ENCODE results near the gene PSMC1. TPM values are rescaled to one million over a fixed set of nuclear protein-coding genes. Genes with fewer than 3 reads are reported as not detected.

Gene PSMC1
- total and polyA plus RNA-seq, 2 experiments from 2014 or later: 132 to 179 TPM

DNA sequence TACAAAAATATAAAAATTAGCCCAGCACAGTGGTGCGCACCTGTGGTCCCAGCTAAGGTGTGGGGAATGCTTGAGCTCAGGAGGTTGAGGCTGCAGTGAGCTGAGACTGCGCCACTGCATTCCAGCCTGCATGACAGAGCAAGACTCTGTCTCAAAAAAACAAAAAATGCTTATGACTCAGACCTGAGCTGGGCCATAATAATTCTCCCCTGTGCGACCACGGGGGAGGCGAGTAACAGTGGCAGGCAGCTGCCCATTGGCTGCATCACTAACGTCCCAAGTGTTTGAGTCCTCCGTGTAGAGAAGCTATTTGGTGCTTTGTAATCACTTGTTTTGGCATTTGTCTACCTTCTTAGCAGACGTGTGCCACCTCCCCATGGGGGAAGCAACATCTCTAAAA lies 24.9 kb downstream of the PSMC1 start:
- peak; percentile 90 for DNase-seq
- peak overlapping the region; percentile 54 for H3K9ac ChIP-seq
- H3K4me1 ChIP-seq (ENCODE audit: insufficient read depth): peaks cover 17% of the 10 kb centered on the region
- H3K9me3 ChIP-seq (ENCODE audit: low read depth): no peaks in the 10 kb centered on the region
- H3K4me3 ChIP-seq: peak overlapping the region; percentile 45
- no peaks in the 10 kb centered on the region for H3K27me3 ChIP-seq (replicated peaks; ENCODE audit: insufficient read depth)
- H3K4me2 ChIP-seq (ENCODE audit: unreplicated experiment): peak overlapping the region; percentile 70
- peak overlapping the region; percentile 79 for H3K27ac ChIP-seq
- H3K79me2 ChIP-seq (ENCODE audit: insufficient read depth): no peaks in the 10 kb centered on the region
- H3K36me3 ChIP-seq (ENCODE audit: low read depth): 0 out of 2 replicates have a peak, but pooled peaks cover 6% of the 10 kb centered on the region
- H4K20me1 ChIP-seq (ENCODE audit: insufficient read depth): no peaks in the 10 kb centered on the region
- 8 to 11% methylated on average over 8 of the region's 8 CpGs for WGBS, 2 experiments (ENCODE audit: low coverage in 1 of 2, low lambda C conversion rate in 2 of 2, missing lambda C conversion rate in 2 of 2)
- TF ChIP-seq EZH2 (IDR thresholded peaks at IDR 0.05; ENCODE audit: insufficient read depth, poor library complexity, severe bottlenecking) (no peak), EZH2phosphoT487 (IDR thresholded peaks at IDR 0.05; ENCODE audit: insufficient read depth, low read depth) (no peak)
- no peaks in the 10 kb centered on the region for H3K9me2 ChIP-seq (ENCODE audit: insufficient read depth)
- in situ Hi-C loops (cut with MboI): no loop called here
- H2AFZ ChIP-seq: peak overlapping the region; percentile 27; the same call in 1 of the 2 replicates
- H3F3A ChIP-seq (ENCODE audit: insufficient read depth): peaks cover 12% of the 10 kb centered on the region

- peak; percentile 43 for DNase-seq
- peak overlapping the region; percentile 79 for H3K27ac ChIP-seq
- peak overlapping the region; percentile 45 for H3K4me3 ChIP-seq
Measured at GRCh38 chr14:90281756-90282155, 25.4 kb downstream of the PSMC1 start.

DNA sequence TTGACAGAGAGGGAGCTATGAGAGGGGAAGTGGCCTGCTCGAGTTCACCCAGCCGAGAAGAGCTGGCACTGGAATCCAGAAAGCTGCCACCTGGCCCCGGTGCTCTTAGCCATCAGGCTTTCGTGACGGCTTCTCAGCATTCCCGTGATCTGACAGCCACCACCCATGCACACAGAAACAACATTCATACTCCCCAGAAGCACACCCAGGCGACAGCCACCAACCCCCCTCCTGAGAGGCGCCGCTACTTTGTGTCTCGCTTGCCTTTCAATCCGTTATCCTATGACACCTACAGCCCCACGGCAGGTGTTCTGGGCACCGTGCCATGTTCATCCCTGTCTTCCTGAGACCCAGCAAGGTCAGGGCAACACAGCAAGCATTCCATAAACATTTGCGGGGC lies 31.4 kb downstream of the PSMC1 start:
- Histone ChIP-seq H3K9me3 (ENCODE audit: low read depth) (no peaks in the 10 kb centered on the region), H3K9ac (no peak overlapping the region), H3K4me3 (no peak overlapping the region), H4K20me1 (ENCODE audit: insufficient read depth) (no peaks in the 10 kb centered on the region), H3K4me2 (ENCODE audit: unreplicated experiment) (no peak overlapping the region), H3K79me2 (ENCODE audit: insufficient read depth) (no peaks in the 10 kb centered on the region), H3K27me3 (replicated peaks; ENCODE audit: insufficient read depth) (no peaks in the 10 kb centered on the region), H3K4me1 (ENCODE audit: insufficient read depth) (no peaks in the 10 kb centered on the region), H3K27ac (no peak overlapping the region), H2AFZ (no peak overlapping the region), H3F3A (ENCODE audit: insufficient read depth) (no peaks in the 10 kb centered on the region), H3K36me3 (ENCODE audit: low read depth) (peaks cover 10% of the 10 kb centered on the region; the same call in 1 of the 2 replicates), H3K9me2 (ENCODE audit: insufficient read depth) (no peaks in the 10 kb centered on the region)
- no peak for TF ChIP-seq EZH2 (IDR thresholded peaks at IDR 0.05; ENCODE audit: insufficient read depth, poor library complexity, severe bottlenecking)
- TF ChIP-seq EZH2phosphoT487 (IDR thresholded peaks at IDR 0.05; ENCODE audit: insufficient read depth, low read depth): no peak
- DNase-seq: no peak
- in situ Hi-C loops (cut with MboI): no loop called here
- 88 to 89% methylated on average over 14 of the region's 14 CpGs for WGBS, 2 experiments (ENCODE audit: low coverage in 1 of 2, low lambda C conversion rate in 2 of 2, missing lambda C conversion rate in 2 of 2)

More at GRCh38 chr14:90281756-90282155, 25.4 kb downstream of the PSMC1 start:
- H3K79me2 ChIP-seq (ENCODE audit: insufficient read depth): no peaks in the 10 kb centered on the region
- no peaks in the 10 kb centered on the region for H3K9me2 ChIP-seq (ENCODE audit: insufficient read depth)
- peak overlapping the region; percentile 27; the same call in 1 of the 2 replicates for H2AFZ ChIP-seq
- peak overlapping the region; percentile 70 for H3K4me2 ChIP-seq (ENCODE audit: unreplicated experiment)
- H3K27me3 ChIP-seq (replicated peaks; ENCODE audit: insufficient read depth): no peaks in the 10 kb centered on the region
- TF ChIP-seq EZH2 (IDR thresholded peaks at IDR 0.05; ENCODE audit: insufficient read depth, poor library complexity, severe bottlenecking): no peak
- TF ChIP-seq EZH2phosphoT487 (IDR thresholded peaks at IDR 0.05; ENCODE audit: insufficient read depth, low read depth): no peak
- 0 out of 2 replicates have a peak, but pooled peaks cover 8% of the 10 kb centered on the region for H3K36me3 ChIP-seq (ENCODE audit: low read depth)
- peaks cover 12% of the 10 kb centered on the region for H3F3A ChIP-seq (ENCODE audit: insufficient read depth)
- peaks cover 17% of the 10 kb centered on the region for H3K4me1 ChIP-seq (ENCODE audit: insufficient read depth)
- in situ Hi-C loops (cut with MboI): no loop called here
- peak overlapping the region; percentile 54 for H3K9ac ChIP-seq
- H4K20me1 ChIP-seq (ENCODE audit: insufficient read depth): no peaks in the 10 kb centered on the region
- no peaks in the 10 kb centered on the region for H3K9me3 ChIP-seq (ENCODE audit: low read depth)

- H3K4me2 ChIP-seq (ENCODE audit: unreplicated experiment): no peak overlapping the region
- no peaks in the 10 kb centered on the region for H3F3A ChIP-seq (ENCODE audit: insufficient read depth)
- H3K27me3 ChIP-seq (replicated peaks; ENCODE audit: insufficient read depth): no peaks in the 10 kb centered on the region
- H2AFZ ChIP-seq: no peak overlapping the region
- H3K36me3 ChIP-seq (ENCODE audit: low read depth): peaks cover 10% of the 10 kb centered on the region; the same call in 1 of the 2 replicates
- 77 to 80% methylated on average over 12 of the region's 12 CpGs for WGBS, 2 experiments (ENCODE audit: low coverage in 1 of 2, low lambda C conversion rate in 2 of 2, missing lambda C conversion rate in 2 of 2)
- no peak for DNase-seq
- no peaks in the 10 kb centered on the region for H3K79me2 ChIP-seq (ENCODE audit: insufficient read depth)
- H3K4me1 ChIP-seq (ENCODE audit: insufficient read depth): no peaks in the 10 kb centered on the region
- in situ Hi-C loops (cut with MboI): no loop called here
- TF ChIP-seq EZH2 (IDR thresholded peaks at IDR 0.05; ENCODE audit: insufficient read depth, poor library complexity, severe bottlenecking): no peak
- TF ChIP-seq EZH2phosphoT487 (IDR thresholded peaks at IDR 0.05; ENCODE audit: insufficient read depth, low read depth): no peak
- H3K9ac ChIP-seq: no peak overlapping the region
- H3K27ac ChIP-seq: no peak overlapping the region
- no peaks in the 10 kb centered on the region for H3K9me3 ChIP-seq (ENCODE audit: low read depth)
- H3K4me3 ChIP-seq: no peak overlapping the region
- no peaks in the 10 kb centered on the region for H4K20me1 ChIP-seq (ENCODE audit: insufficient read depth)
- no peaks in the 10 kb centered on the region for H3K9me2 ChIP-seq (ENCODE audit: insufficient read depth)
Measured at GRCh38 chr14:90288651-90289355, 32.5 kb downstream of the PSMC1 start.

Measured in GM23248 (cell line).